ENCODE data around the gene RAB7A. TPM values are rescaled to one million over a fixed set of nuclear protein-coding genes. Genes with fewer than 3 reads are reported as not detected.

RAB7A gene
- total RNA-seq, 1 experiment from 2014 or later, result 155 TPM

- H3K18ac ChIP-seq (ENCODE audit: insufficient read length, low read depth, low read length), result no peak overlapping the region
- no CpG with 5 or more reads among the region's 3 CpGs for WGBS (ENCODE audit: extremely low coverage, insufficient read length, low lambda C conversion rate)
- no peaks in the 10 kb centered on the region; a peak in 2 of 7 replicates for H3K36me3 Mint-ChIP-seq (ENCODE audit: insufficient read depth in 1 of 3, low read depth in 3 of 3)
- H3K4me1 ChIP-seq (ENCODE audit: insufficient read depth, low read length), result no peaks in the 10 kb centered on the region; the same call in 1 of the 2 replicates
- H3K14ac ChIP-seq (ENCODE audit: insufficient read depth, low read length), result no peak overlapping the region
- no peak overlapping the region for H4K5ac ChIP-seq (ENCODE audit: insufficient read length, low read depth, low read length)
- H2BK20ac ChIP-seq (ENCODE audit: low read depth, low read length, poor library complexity, severe bottlenecking), result no peak overlapping the region
- H3T11ph ChIP-seq (ENCODE audit: low read length), result no peak overlapping the region
- no peak overlapping the region for H3K9ac ChIP-seq (ENCODE audit: extremely low read depth, insufficient read length, low read length)
- no peak overlapping the region for H4K91ac ChIP-seq (ENCODE audit: insufficient read length, low read depth, low read length)
- peaks cover 12% of the 10 kb centered on the region for H3K79me1 ChIP-seq (ENCODE audit: insufficient read depth, low read depth, low read length, poor library complexity, severe bottlenecking)
- H3K27me3 ChIP-seq (ENCODE audit: insufficient read depth, low read length), result no peaks in the 10 kb centered on the region
- no peak overlapping the region for H3K27ac ChIP-seq (ENCODE audit: insufficient read length, low read depth, low read length)
- no peaks in the 10 kb centered on the region for H4K20me1 ChIP-seq (ENCODE audit: control insufficient read depth, insufficient read depth, insufficient read length)
- H3K9me3 ChIP-seq (ENCODE audit: control insufficient read depth, low read depth, low read length), result no peaks in the 10 kb centered on the region
- no peak overlapping the region for H2BK120ac ChIP-seq (ENCODE audit: low read depth, low read length, poor library complexity, severe bottlenecking)
- no peak overlapping the region for H3K27ac Mint-ChIP-seq
- no peak overlapping the region for H3K56ac ChIP-seq (ENCODE audit: insufficient read length, low read depth, low read length)
- no peaks in the 10 kb centered on the region for H3K9me3 Mint-ChIP-seq
- no peak overlapping the region for H2BK12ac ChIP-seq (ENCODE audit: insufficient read length, low read depth, low read length)
- H3K4me1 Mint-ChIP-seq, result peaks cover 43 to 46% of the 10 kb centered on the region in 2 experiments
- peaks cover 17% of the 10 kb centered on the region; the same call in 1 of the 2 replicates for H3K79me2 ChIP-seq (ENCODE audit: insufficient read depth, low read length)
- no peak overlapping the region for H2BK5ac ChIP-seq (ENCODE audit: insufficient read length, low read length)
- DNase-seq, result no peak
- no peak overlapping the region for H4K8ac ChIP-seq (replicated peaks; ENCODE audit: insufficient read length, low read depth, low read length)
- no peak overlapping the region for H3K23ac ChIP-seq (ENCODE audit: insufficient read length, low read depth, low read length)
- H3K27me3 Mint-ChIP-seq (ENCODE audit: low read depth), result no peaks in the 10 kb centered on the region
- H3K23me2 ChIP-seq (ENCODE audit: insufficient read length, low read depth, low read length, poor library complexity, severe bottlenecking), result no peaks in the 10 kb centered on the region
- H3K4me2 ChIP-seq (ENCODE audit: insufficient read depth, insufficient read length, low read length), result no peak overlapping the region
- no peak overlapping the region for H2AFZ ChIP-seq (ENCODE audit: low read length)
- H2AK5ac ChIP-seq (ENCODE audit: insufficient read length, low read length), result no peak overlapping the region
- no peak overlapping the region for H3K4me3 Mint-ChIP-seq
- no peak overlapping the region for H2BK15ac ChIP-seq (ENCODE audit: low read depth, low read length)
- TF ChIP-seq, protein P1, sequence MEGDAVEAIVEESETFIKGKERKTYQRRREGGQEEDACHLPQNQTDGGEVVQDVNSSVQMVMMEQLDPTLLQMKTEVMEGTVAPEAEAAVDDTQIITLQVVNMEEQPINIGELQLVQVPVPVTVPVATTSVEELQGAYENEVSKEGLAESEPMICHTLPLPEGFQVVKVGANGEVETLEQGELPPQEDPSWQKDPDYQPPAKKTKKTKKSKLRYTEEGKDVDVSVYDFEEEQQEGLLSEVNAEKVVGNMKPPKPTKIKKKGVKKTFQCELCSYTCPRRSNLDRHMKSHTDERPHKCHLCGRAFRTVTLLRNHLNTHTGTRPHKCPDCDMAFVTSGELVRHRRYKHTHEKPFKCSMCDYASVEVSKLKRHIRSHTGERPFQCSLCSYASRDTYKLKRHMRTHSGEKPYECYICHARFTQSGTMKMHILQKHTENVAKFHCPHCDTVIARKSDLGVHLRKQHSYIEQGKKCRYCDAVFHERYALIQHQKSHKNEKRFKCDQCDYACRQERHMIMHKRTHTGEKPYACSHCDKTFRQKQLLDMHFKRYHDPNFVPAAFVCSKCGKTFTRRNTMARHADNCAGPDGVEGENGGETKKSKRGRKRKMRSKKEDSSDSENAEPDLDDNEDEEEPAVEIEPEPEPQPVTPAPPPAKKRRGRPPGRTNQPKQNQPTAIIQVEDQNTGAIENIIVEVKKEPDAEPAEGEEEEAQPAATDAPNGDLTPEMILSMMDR (conservative IDR thresholded peaks at IDR 0.05), result no peak
- no peak overlapping the region for H3K4ac ChIP-seq (ENCODE audit: low read depth, low read length)
Measured at GRCh38 chr3:128786434-128787020, 60.5 kb downstream of the RAB7A start.

All from H9 (cell line).